GM18861 (cell line): ENCODE measurements around the gene DIPK1B.

Experiments
- ATAC-seq: cut with Tn5 transposase; IDR thresholded peaks from one replicate; pipeline ENCODE4 v1.9.1; 2021; ENCODE audit not compliant: unreplicated experiment

DIPK1B gene

GRCh38 chr9:136711751-136712689 is at the start of gene DIPK1B:
Gene DIPK1B (plus strand): TSS chr9:136712572. CDS start chr9:136712666, 94 bp downstream.
- no peak for ATAC-seq

GRCh38 chr9:136662656-136663581 is 49.5 kb upstream of the DIPK1B start, which contains the start of gene EGFL7:
Gene EGFL7 (plus strand): TSS chr9:136662916. CDS start chr9:136668283, 5,367 bp downstream.
- ATAC-seq, result no peak

GRCh38 chr9:136664000-136664915 is 48.1 kb upstream of the DIPK1B start:
- ATAC-seq, result no peak

GRCh38 chr9:136665111-136665703 is 47.2 kb upstream of the DIPK1B start:
- no peak for ATAC-seq

- ATAC-seq, result no peak
Measured at GRCh38 chr9:136665704-136666371, 46.5 kb upstream of the DIPK1B start.

- no peak for ATAC-seq
Measured at GRCh38 chr9:136666372-136667213, 45.8 kb upstream of the DIPK1B start.

- ATAC-seq, result no peak
Measured at GRCh38 chr9:136667214-136667939, 45.0 kb upstream of the DIPK1B start.

GRCh38 chr9:136667940-136668760 is 44.2 kb upstream of the DIPK1B start:
- no peak for ATAC-seq

- ATAC-seq, result no peak
Measured at GRCh38 chr9:136668983-136669790, 43.2 kb upstream of the DIPK1B start.

GRCh38 chr9:136669791-136670464 is 42.4 kb upstream of the DIPK1B start:
- no peak for ATAC-seq

GRCh38 chr9:136670576-136671253 is 41.7 kb upstream of the DIPK1B start:
- no peak for ATAC-seq

GRCh38 chr9:136671254-136671614 is 41.1 kb upstream of the DIPK1B start:
- no peak for ATAC-seq

GRCh38 chr9:136671646-136672430 is 40.5 kb upstream of the DIPK1B start:
- ATAC-seq, result no peak

- no peak for ATAC-seq
Measured at GRCh38 chr9:136672431-136673087, 39.8 kb upstream of the DIPK1B start.
